Dedifferentiated amniotic fluid mesenchymal stem cell (primary cell): ENCODE data around the gene C2orf81.
"Not testable (repeated sequence)": the region's sequence is repeated elsewhere in the genome, so short reads cannot be mapped to it uniquely, and the experiment has no call there.

ENCODE experiments used
- DNase-seq: peaks from one replicate; pipeline ENCODE4 v3.0.0-alpha.2; 2016; ENCODE audit errors: extremely low spot score

The C2orf81 gene

DNA sequence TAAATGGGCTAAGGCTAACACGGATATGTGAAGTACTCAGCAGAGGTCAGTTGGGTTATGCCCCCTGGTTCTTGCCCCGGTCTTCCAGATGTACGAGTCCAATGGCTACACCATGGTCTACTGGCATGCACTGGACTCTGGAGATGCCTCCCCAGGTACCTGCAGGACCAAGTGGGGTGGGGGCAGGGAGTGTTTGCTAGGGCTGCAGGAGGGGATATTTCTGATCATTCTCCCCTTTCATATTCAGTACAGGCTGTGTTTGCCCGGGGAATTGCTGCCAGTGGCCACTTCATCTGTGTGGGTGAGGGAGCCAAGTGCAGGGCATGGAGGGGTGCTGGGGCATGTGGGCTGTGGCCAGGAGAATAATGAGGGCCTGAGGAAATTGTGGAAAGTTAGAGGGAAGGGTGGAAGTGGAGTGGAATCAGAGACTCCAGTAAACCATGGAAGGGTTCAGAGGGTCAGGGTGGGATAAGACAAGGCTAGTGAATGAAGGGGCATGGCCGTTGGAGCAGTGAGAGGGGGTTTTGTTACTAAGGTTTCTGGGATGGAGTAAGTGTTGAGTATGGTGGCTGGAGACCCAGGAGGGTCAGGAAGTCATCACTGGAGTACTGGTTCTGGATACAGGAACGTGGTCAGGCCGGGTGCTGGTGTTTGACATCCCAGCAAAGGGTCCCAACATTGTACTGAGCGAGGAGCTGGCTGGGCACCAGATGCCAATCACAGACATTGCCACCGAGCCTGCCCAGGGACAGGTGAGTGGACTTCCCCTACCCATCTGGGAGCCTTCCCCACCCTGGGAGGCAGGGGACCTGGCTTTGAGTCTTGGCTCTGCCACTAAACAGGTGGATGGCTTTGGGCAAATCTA is 2.0 kb upstream of the C2orf81 start:
- DNase-seq: no peak

DNA sequence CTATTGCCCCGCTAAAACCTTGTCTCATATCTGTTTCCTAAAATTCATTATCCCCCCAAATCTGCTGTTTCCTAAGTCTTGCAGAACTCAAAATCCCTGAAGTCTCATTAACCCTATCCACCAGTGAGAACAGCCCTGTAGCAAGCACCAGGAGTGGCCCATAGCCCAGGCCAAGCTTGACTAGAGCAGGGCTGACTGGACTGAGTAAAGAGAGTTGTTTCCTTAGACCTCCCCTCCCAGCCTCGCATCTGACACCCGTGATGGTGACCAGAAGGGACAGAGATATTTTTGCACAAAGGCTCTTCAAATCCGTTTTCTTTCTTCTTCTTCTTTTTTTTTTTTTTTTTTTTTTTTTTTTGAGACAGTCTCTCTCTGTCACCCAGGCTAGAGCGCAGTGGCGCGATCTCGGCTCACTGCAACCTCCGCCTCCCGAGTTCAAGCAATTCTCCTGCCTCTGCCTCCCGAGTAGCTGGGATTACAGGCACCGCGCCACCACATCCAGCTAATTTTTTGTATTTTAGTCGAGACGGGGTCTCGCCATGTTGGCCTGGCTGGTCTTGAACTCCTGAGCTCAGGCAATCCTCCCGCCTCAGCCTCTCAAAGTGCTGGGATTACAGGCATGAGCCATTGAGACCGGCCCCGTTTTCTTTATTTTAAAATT is 846 bp downstream of the C2orf81 start:
- DNase-seq: not testable (repeated sequence)

DNA sequence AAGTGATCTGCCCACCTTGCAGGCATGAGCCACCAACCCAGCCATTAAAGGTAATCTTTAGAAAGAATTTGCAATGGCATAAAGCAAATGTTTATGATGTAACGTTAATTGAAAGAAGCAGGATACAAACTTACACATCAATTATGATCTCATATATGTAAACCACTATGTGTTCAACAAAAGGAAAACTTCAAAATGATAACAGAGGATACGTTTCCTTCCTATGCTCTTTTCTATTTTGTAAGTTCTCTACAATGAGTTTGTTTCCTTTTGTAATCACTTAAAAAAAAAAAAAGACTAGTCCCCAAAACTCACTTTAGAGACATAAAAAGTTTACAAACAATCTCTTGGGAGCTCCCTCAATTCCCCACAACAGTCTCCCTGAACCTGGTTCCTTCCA is 1.4 kb downstream of the C2orf81 start:
- no peak for DNase-seq

DNA sequence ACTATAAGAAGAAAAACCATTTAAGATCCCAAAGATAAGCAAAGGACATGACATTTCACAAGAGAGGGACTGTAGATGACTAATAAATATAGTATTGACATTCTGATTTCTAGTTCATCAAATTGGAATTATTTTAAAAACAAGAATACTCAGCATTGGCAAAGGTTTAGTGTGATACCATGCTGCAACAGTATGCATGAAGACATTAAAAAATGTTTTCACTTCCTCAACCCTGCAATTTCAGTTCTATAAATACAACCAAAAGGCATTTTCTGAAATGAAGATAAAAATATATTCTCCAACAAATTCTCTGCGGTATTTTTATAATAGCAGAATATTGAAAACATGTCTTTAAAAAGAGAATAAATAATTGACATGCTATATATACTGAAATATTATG is 2.1 kb downstream of the C2orf81 start:
- DNase-seq: no peak

DNA sequence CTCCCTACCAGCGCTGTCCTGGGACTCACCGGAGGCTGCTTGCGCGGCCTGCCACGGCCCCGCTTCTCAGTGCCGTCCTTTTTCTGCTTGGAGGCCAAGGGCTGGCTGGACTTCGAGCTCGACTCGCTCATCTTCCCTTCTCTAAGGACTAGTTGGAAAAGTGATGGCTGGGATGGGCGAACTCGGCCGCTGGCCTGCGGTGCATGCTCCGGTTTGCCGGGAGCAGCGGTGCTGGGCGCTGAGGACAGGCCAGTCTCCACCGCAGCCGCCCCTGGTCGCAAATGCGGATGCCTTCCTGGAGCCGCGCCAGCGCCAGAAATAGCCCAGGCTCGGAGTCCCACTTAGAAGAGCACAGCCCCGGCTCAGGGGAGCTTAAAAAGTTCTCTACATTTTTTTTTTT is 3.1 kb downstream of the C2orf81 start:
- no peak for DNase-seq

DNA sequence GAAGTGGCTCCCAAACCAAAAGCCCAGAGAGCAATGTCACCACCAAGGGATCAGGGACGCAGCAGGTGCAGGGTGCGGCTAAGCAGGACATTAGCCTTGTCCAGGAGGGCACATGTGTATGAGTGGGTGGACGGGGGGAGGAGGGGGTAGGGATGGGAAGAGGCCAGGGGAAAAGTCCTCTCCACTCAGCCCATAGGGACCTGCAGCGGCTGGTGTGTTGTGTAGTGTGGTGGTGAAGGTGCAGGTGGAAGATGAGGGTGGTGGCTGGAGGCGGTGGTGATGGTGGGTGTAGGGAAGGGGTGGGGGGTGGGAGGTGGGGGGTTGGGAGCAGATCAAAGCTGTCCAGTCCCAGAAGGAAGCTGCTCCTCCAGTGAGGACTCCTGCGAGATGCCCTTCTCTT is 3.7 kb downstream of the C2orf81 start:
- DNase-seq: no peak

DNA sequence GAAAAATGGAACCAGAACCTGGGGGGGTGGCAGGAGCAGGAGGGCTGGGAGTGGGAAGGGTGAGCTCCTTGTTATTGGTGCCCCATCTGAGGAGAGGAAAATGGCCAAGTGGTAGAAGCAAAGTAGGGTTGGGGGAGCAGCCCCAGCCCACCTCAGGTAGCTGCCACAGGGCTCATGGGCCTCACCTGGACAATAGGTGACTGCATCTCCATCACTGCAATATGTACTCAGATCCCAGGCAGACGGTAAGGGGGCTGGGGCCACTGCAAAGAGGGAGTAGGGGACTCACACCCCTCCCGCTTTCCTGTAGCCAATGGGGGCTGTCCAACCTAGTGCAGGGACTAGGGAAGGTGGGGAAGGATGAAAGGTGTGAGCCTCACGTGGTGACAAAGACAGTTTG is 4.2 kb downstream of the C2orf81 start:
- no peak for DNase-seq

DNA sequence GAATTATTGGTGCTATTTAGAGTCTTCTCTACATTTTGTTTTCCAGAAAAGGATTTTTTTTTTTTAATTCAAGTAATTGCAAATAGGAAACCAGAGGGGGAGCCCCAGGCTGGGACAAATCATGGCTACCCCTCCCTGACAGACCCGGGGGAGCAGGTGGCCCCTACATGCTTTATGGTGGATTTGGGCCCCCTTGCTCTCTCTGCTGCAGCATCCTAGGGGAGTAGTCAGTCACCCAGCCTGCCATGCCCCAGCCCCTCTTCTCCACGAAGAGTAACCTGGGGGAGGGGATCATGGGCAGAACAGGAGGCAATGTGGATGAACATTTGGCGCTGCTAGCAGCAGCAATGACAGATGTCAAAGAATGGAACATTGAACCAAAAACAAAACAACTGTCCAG is 4.6 kb downstream of the C2orf81 start:
- no peak for DNase-seq

DNA sequence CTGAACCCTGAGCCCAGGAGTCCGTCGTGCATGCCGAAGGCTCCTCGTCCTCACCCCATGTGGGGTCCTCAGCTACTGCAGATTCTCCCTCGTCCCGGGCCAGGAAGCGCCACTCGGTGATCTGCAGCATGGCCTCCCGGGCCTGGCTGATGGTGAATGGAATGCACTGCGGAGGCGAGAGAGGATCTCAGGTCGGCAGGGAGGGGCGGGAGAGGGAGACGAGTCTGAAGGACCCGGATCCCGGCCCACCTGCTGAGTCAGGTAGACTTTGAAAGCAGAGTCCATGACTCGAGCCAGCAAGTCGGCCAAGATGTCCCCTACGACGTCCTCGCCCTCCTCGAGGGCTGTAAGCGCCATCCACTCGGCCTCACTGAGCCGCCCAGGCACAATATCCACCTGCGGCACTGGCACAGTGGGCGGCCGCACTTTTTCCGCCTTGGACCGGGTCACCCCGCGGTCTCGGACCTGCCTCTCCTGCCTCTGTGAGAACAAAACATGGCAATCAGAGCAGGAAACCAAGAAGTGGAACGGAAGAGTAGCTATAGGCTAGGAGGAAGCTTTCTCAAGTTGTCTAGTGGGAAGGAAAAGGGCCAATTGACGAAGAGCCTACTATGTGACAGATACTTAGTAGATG is 5.5 kb downstream of the C2orf81 start:
- DNase-seq: no peak

DNA sequence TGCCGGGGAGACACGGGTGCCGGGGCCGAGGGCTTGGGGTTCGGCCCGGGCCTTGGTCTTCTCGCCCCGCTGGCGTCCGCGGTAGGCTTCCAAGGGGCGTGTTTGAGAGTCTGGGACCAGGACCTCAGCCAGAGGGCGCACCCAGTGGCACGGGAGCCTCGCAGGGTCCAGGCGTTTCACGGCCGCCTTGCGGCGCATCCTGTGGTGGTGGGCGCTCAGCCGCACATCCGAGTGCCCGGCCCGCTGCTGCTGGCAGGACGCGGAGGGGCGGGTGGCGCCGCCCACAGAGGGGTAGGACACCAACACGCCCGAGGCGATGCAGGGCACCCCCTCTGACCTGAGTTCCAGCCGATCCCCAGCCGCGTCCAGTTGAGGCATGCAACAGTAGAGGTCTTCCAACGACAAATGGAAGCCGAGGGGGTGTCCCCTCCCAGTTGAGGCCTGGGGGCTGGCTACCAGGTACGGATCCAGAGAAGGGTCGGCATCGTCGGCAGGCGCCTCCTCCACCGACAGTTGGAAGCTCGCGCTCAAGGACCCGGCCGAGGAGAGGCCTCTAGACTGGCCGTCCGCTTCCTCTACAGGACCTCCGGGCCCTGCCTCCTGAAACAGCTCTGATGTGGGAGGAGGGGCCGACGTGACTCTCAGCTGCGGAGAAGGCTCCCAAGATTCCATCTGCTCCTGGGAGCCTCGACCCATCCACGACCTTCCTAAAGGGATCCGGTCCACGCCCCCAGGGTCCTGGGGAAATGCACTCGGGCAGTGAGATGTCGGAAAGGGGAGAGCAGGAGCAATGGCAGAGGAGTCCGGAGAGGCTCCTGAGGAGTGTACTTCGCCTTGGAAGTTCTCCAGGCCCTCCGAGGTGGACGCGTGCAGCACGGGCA is 6.3 kb downstream of the C2orf81 start:
- no peak for DNase-seq

DNA sequence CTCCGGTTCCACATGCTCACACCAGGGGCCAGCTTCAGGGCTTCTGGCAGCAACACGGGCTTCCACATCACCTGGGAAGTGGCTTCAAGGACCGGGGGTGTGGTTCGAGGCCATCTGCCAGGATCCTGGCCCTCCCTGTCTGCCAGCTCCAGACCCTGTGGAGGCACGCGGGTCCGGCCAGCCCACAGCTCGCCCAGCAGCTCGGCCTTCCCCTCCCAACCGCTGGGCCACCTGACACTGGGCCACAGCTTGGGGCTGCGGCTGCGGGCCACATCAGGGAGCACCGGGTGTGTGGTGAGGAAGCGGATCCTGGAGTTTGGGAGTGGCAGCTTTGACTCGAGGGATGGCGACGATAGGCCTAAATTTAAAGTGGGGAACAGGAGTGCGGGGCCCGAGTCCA is 7.0 kb downstream of the C2orf81 start:
- no peak for DNase-seq

DNA sequence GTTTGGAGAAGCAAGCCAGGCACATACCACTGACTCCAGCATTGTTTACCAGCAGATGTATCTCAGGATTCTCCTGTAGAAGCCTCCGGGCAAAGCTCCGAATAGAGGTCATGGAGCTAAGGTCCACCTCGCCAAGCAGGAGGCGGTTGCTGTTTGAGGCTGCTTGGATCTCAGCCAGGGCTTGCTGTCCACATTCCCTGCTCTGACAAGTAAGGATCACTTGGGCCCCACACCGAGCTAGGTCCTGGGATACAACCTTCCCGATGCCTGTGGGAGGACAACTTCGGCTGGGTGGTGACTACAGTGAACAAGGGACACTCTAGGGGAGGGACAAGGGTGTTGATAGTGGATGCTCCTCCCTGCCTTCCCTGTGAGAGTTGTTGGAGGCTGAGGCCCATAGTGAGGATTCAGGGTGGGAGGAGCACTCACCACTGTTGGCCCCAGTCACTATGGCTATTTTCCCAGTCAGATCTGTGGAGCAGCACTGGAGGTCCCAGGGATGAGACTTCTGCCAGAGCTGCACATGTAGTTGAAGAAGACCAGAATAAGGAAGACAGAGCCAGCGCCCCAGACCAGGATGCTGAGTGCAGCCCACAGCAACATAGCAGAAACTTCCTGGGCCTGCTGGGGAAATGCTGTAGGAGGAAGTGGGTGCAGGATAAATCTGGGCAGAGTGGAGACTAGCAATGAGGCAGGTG is 8.3 kb downstream of the C2orf81 start:
- DNase-seq: no peak

DNA sequence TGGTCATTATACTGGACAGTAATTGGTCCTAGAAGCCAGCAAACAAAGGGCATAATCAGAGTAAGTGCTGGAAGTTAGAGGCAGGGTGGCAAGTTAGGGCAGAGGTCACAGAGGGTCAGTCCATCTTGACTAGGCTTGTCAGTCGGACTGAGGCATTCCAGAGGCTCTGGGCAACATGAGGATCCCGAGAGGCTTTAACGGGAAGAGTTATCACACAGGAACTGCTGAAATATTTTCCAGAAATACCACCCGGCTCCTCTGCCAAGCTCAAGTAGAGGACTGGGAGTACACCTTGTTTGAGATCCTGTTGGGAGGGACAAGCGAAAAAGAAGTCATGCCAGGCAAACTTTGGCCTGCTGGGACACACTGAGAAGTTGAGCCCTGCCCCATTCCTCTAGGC is 13.7 kb downstream of the C2orf81 start:
- DNase-seq: no peak

DNA sequence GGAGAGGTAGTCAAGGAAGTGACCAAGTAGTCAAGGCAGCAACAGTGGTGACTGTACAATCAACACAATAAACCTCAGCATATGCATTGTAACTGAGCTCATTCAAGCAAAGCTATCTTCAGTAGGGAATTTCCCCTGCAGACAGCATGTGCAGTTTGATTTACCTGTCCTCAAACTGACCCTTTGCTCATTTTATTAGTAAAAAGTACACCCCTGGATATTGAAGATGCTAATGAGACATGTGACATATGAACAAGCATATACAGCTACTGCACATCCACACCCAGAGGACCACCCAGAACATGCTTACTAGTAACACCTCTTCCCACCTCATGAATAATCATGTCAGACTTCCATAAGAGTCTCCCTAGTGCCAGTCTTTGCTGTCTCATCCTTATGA is 15.4 kb downstream of the C2orf81 start:
- DNase-seq: no peak

DNA sequence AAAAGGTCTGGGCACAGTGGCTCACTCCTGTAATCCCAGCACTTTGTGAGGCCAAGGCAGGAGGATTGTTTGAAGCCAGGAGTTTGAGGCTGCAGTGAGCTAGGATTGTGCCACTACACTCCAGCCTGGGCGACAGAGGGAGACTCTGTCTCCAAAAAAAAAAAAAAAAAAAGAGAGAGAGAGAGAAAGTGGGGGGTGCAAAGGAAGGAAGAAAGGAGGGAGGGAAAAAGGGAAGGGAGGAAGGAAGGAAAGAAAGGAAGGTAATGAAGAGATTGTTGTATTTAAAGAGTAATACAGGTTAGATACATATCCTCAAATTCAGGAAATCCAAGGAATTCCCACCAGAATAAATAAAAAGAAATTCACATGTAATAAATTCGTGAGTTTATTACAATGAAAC is 19.5 kb downstream of the C2orf81 start:
- no peak for DNase-seq

DNA sequence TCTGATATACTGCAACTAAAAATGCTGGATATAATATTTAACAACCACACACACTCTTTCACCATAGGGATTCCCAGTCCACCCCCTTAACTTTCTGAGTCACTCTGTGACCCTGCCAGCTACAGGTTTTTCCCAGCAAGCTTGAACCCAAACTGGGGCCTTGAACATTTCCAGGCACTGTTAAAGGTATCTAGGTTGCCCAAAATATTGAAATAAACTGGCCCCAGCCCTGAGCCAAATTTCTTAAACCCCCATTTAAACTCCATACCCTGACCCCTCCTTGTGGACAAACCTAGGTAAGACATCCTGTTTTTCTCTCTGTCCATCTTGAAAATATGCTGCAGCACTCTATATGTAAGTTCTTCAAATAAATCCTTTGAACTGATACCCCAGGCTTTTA is 21.6 kb downstream of the C2orf81 start:
- DNase-seq: no peak

DNA sequence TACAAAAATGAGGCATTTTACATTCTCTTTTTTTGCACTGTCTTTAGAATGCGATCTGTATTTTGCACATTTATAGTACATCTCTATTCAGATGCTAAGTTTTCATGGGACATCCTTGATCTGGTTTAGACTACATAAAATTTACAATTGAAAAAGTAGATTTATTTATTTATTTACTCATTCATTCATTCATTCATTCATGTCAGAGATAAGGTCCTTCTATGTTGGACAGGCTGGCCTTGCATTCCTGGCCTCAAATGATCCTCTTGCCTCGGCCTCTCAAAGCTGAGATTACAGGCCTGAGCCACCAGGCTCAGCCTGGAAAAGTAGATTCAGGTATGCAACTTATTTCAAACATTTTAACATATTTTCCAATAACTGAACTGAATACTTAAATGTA is 25.3 kb downstream of the C2orf81 start:
- DNase-seq: no peak

DNA sequence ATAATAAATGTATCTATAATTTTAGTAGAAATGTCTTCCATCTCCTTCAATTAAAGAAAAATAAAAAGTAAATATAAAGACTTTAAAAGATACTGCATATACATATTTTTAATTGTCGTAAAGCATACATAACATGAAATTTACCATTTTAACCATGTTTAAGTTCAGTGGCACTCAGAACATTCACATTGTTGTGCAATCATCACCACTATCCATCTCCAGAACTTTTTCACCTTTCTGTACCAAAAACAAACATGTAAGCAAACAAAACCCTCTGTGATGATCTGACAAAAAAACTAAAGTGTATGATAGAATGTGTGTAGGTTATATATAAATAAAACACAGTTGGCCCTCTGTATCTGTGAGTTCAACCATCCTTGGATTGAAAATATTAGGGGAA is 27.9 kb downstream of the C2orf81 start:
- DNase-seq: no peak

DNA sequence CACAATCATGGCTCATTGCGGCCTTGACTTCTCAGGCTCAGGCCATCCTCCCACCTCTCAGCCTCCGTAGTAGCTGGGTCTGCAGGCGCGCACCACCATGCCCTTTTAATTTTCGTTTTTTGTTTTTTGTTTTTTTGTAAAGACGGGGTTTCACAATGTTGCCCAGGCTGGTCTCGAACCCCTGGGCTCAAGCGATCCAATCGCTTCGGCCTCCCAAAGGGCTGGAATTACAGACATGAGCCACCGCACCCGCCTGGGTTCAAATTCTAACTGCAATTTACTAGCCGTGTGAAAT is 29.0 kb downstream of the C2orf81 start:
- DNase-seq: no peak

DNA sequence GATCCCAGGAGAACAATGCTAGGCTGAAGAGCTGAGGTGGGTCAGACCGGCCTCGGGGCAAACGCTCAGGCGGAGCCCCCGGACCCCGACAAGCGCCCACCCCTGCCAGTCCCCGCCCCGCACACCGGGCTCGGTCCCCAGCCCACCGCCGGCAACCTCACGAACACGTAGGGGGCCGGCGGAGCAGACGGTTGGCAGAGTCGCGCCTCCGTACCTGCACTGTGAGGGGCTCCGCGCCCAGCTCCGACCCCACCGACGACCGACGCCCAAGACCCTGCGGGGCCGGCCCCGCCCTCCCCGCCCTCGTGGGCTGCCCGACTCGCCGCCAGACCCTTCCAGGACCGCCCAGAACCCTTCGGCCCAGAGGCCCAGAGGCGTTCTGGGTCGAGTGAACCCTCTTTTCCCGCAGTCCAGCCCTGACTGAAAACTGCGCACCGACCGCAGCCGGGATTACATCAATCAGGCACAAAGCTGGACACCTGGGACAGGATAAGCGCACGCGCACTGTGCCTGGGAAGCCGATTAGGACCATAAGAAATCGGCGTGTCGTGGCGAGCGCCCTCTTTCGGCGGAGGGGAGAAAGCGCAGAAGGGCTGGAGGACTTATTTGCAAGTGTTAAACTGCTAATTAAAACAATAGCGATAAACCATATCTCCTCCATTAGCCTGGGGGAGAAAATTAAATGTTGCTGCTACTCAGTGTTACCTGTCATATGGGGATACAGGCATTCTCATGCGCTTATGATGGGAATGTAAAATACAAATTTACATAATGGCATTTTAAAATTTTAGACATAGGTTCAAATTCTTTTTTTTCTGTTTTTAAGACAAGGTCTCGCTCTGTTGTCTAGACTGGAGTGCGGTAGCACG is 29.6 kb downstream of the C2orf81 start:
- peak; percentile 81 for DNase-seq

DNA sequence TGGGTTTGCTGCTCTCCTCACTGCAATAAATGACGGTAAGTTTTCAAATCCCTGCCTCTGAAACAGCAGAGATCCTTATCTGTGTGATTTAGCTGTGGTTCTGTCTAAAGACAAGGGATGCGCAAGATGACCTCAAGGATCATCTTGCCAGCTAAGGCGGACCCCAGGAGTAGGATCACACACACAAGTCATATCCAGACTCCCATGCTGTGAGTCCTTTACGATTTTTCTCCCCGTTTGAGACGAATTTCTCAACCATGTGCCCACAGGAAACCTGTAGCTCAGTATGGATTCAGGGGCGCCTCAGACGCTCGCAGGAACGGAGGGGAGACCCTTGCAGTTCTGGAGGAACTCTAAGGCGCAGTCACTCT is 30.2 kb downstream of the C2orf81 start:
- DNase-seq: no peak
